BJ (cell line): Measurements from ENCODE around the gene TSPAN5. TPM values are rescaled to one million over a fixed set of nuclear protein-coding genes. Genes with fewer than 3 reads are reported as not detected.

Source experiments
- CTCF ChIA-PET: fragments of 350-600 bp; formaldehyde crosslinking; extraction: SDS; loops from one replicate; lab custom pipeline; 2021; ENCODE audit warnings: antibody characterized with exemption, inconsistent platforms; lab: Yijun Ruan, JAX
- POLR2A ChIA-PET: fragments of 300-600 bp; sonication (Branson Sonifier 250); formaldehyde crosslinking; extraction: SDS; loops from one replicate; lab custom pipeline; 2021; ENCODE audit warnings: antibody characterized with exemption; lab: Charles Lee
- DNase-seq: peaks from one replicate; pipeline ENCODE4 v3.0.0-alpha.2; 2011; ENCODE audit warnings: low read depth
- H3K27me3 ChIP-seq: 2 replicates; pipeline ENCODE4 v1.6.0; 2011; ENCODE audit warnings: low read length; ENCODE audit not compliant: control insufficient read depth, insufficient read depth
- H3K36me3 ChIP-seq: 2 replicates; pipeline ENCODE4 v1.5.1; 2011; ENCODE audit warnings: low read length; ENCODE audit not compliant: control insufficient read depth, insufficient read depth
- H3K4me3 ChIP-seq: 2 replicates; pipeline ENCODE4 v1.5.1; 2011; ENCODE audit warnings: low read depth, mild to moderate bottlenecking, control low read depth, low read length
- CTCF ChIP-seq: IDR thresholded peaks from 2 replicates; pipeline ENCODE4 v1.5.1; 2011; ENCODE audit warnings: low read depth, mild to moderate bottlenecking, control low read depth, inconsistent platforms, low read length, moderate library complexity; ENCODE audit not compliant: insufficient read depth
- polyA plus RNA-seq: library from polyadenylated mRNA; depleted of rRNA; stranded (reverse); fragments of >200 nt; gene quantifications from 2 replicates; pipeline ENCODE4 v1.2.3, GENCODE V29; 2011

TSPAN5 gene
- polyA plus RNA-seq, 1 experiment, result 74.5 TPM

GRCh38 chr4:98557194-98557892 lies 101.1 kb downstream of the TSPAN5 start:
- H3K36me3 ChIP-seq, result no peaks in the 10 kb centered on the region
- POLR2A ChIA-PET, result no interaction called here
- TF ChIP-seq CTCF, result no peak
- no peaks in the 10 kb centered on the region for H3K27me3 ChIP-seq
- no peak overlapping the region for H3K4me3 ChIP-seq
- DNase-seq, result no peak
- CTCF ChIA-PET, result no interaction called here

GRCh38 chr4:98556451-98556850 lies 102.0 kb downstream of the TSPAN5 start:
- Histone ChIP-seq H3K4me3 (no peak overlapping the region), H3K36me3 (no peaks in the 10 kb centered on the region), H3K27me3 (no peaks in the 10 kb centered on the region)
- ChIA-PET POLR2A (no interaction called here), CTCF (interaction anchor here (0.6 to 1.1 kb wide), 2 partner anchors 10 to 192 kb away, joined by 3 read pairs; no protein-coding TSS in a partner anchor)
- DNase-seq, result no peak
- TF ChIP-seq CTCF, result no peak

GRCh38 chr4:98555798-98556445 lies 102.5 kb downstream of the TSPAN5 start:
- no peak for DNase-seq
- H3K4me3 ChIP-seq, result no peak overlapping the region
- H3K27me3 ChIP-seq, result no peaks in the 10 kb centered on the region
- no peak for TF ChIP-seq CTCF
- ChIA-PET POLR2A (no interaction called here), CTCF (interaction anchor here (0.6 to 1.1 kb wide), 2 partner anchors 9 to 193 kb away, joined by 3 read pairs; no protein-coding TSS in a partner anchor)
- no peaks in the 10 kb centered on the region for H3K36me3 ChIP-seq

- ChIA-PET POLR2A (no interaction called here), CTCF (interaction anchor here (1.2 to 1.5 kb wide), 3 partner anchors 9 to 79 kb away, joined by 3 to 5 read pairs (median 4); no protein-coding TSS in a partner anchor)
- TF ChIP-seq CTCF, result peak; percentile 35
- no peaks in the 10 kb centered on the region for H3K36me3 ChIP-seq
- H3K4me3 ChIP-seq, result peak overlapping the region; percentile 3
- H3K27me3 ChIP-seq, result no peaks in the 10 kb centered on the region
- no peak for DNase-seq
These were observed 111.4 kb downstream of the TSPAN5 start for GRCh38 chr4:98546910-98547594.

GRCh38 chr4:98544818-98545414 lies 113.5 kb downstream of the TSPAN5 start:
- TF ChIP-seq CTCF, result no peak
- ChIA-PET POLR2A (no interaction called here), CTCF (interaction anchor here (1.0 to 1.5 kb wide), 3 partner anchors 8 to 21 kb away, joined by 3 to 5 read pairs (median 4); no protein-coding TSS in a partner anchor)
- no peaks in the 10 kb centered on the region for H3K27me3 ChIP-seq
- H3K36me3 ChIP-seq, result no peaks in the 10 kb centered on the region
- no peak overlapping the region for H3K4me3 ChIP-seq
- DNase-seq, result no peak
